HCT116 (cell line): ENCODE data around the gene GDPD5. TPM values are rescaled to one million over a fixed set of nuclear protein-coding genes. Genes with fewer than 3 reads are reported as not detected.

Experiments used
- ATAC-seq: fragments of 200-7000 bp; cut with Tn5 transposase; 2 replicates; pipeline ENCODE4 v1.9.1; 2020; ENCODE audit warnings: mild to moderate bottlenecking, moderate library complexity
- BruUV-seq: library from RNA; stranded (reverse); fragments of 400-500 nt; replicated peaks from 2 replicates; lab custom pipeline; 2021; lab: Mats Ljungman, UMichigan
- CTCF ChIA-PET: fragments of 300-600 bp; sonication (Branson Sonifier 250); formaldehyde crosslinking; loops from one replicate; lab custom pipeline; 2021; ENCODE audit warnings: antibody characterized with exemption; lab: Charles Lee
- POLR2A ChIA-PET: fragments of 300-600, 350-600 bp; sonication (Branson Sonifier 250); formaldehyde crosslinking; loops from one replicate; lab custom pipeline; 2021; ENCODE audit warnings: antibody characterized with exemption; lab: Charles Lee
- RAD21 ChIA-PET, 2 experiments: fragments of 300-600 bp; sonication (Branson Sonifier 250); formaldehyde crosslinking; loops; one replicate each; lab custom pipeline; 2023; ENCODE audit warnings: low total read pairs in 2 of 2; ENCODE audit not compliant: uncharacterized antibody in 2 of 2, unreplicated experiment in 2 of 2, low non-redundant PET in 1 of 2; lab: Charles Lee
- DNase-seq: peaks from one replicate; pipeline ENCODE4 v3.0.0-alpha.2; 2010; ENCODE audit warnings: low read depth, low spot score
- H2AFZ ChIP-seq: fragments of 200-600 bp; shearing (Covaris generic), sonication (generic); 2 replicates; pipeline ENCODE4 v1.6.1; 2017; ENCODE audit warnings: low read depth, mixed run types, mixed read lengths, antibody characterized with exemption, low read length; ENCODE audit not compliant: poor library complexity, severe bottlenecking
- H3K27ac ChIP-seq: 2 replicates; pipeline ENCODE4 v1.5.1; 2012; ENCODE audit warnings: low read depth, low read length
- H3K27me3 ChIP-seq: fragments of 200-600 bp; sonication (generic); 2 replicates; pipeline ENCODE4 v1.6.1; 2016; ENCODE audit warnings: mixed run types, low read length, mixed read lengths; ENCODE audit not compliant: insufficient read depth
- H3K36me3 ChIP-seq, 2 experiments: fragments of 200-500 bp in 1 of 2; fragments of 200-600 bp in 1 of 2; sonication (Bioruptor generic) in 1 of 2; sonication (generic) in 1 of 2; 2 replicates each; pipeline versions ENCODE4 v1.5.1 to v1.6.1; 2014 to 2016; ENCODE audit warnings: low read length in 2 of 2, inconsistent platforms in 1 of 2, mixed read lengths in 1 of 2, mixed run types in 1 of 2; ENCODE audit not compliant: insufficient read depth in 2 of 2, control insufficient read depth in 1 of 2
- H3K4me1 ChIP-seq, 2 experiments: fragments of 200-600 bp in 1 of 2; sonication (generic) in 1 of 2; 2 replicates each; pipeline versions ENCODE4 v1.5.1 to v1.6.1; 2012 to 2017; ENCODE audit warnings: low read length in 2 of 2, inconsistent platforms in 1 of 2, mild to moderate bottlenecking in 1 of 2, mixed read lengths in 1 of 2, mixed run types in 1 of 2, moderate library complexity in 1 of 2; ENCODE audit not compliant: insufficient read depth in 2 of 2, control insufficient read depth in 1 of 2
- H3K4me2 ChIP-seq: fragments of 200-600 bp; sonication (generic); 2 replicates; pipeline ENCODE4 v1.6.1; 2017; ENCODE audit warnings: mixed run types, low read length, mixed read lengths
- H3K4me3 ChIP-seq, 2 experiments: fragments of 200-600 bp in 1 of 2; sonication (generic) in 1 of 2; replicated peaks in 1 of 2; 2 replicates each; pipeline ENCODE4 v1.5.1; 2011 to 2016; ENCODE audit warnings: low read length in 2 of 2, control low read depth in 1 of 2, low read depth in 1 of 2, mild to moderate bottlenecking in 1 of 2, mixed read lengths in 1 of 2, mixed run types in 1 of 2
- H3K79me2 ChIP-seq: fragments of 200-600 bp; sonication (generic); 2 replicates; pipeline ENCODE4 v1.6.1; 2017; ENCODE audit warnings: mild to moderate bottlenecking, mixed run types, low read length, moderate library complexity, mixed read lengths; ENCODE audit not compliant: insufficient read depth
- H3K9ac ChIP-seq: fragments of 200-600 bp; sonication (generic); 2 replicates; pipeline ENCODE4 v1.6.1; 2016; ENCODE audit warnings: low read length, mixed read lengths
- H3K9me2 ChIP-seq: fragments of 200-600 bp; sonication (generic), shearing (Covaris generic); 2 replicates; pipeline ENCODE4 v1.6.1; 2017; ENCODE audit warnings: mixed run types, mild to moderate bottlenecking, moderate library complexity; ENCODE audit not compliant: insufficient read depth
- H3K9me3 ChIP-seq, 2 experiments: fragments of 200-500 bp in 1 of 2; fragments of 200-600 bp in 1 of 2; sonication (Bioruptor generic) in 1 of 2; sonication (generic) in 1 of 2; 2 replicates each; pipeline ENCODE4 v1.6.1; 2014 to 2017; ENCODE audit warnings: low read length in 2 of 2, mixed read lengths in 2 of 2, inconsistent platforms in 1 of 2, low read depth in 1 of 2, mild to moderate bottlenecking in 1 of 2, mixed run types in 1 of 2, moderate library complexity in 1 of 2; ENCODE audit not compliant: control insufficient read depth in 1 of 2, insufficient read depth in 1 of 2
- H4K20me1 ChIP-seq: fragments of 200-600 bp; sonication (generic), shearing (Covaris generic); 2 replicates; pipeline ENCODE4 v1.6.1; 2017; ENCODE audit warnings: mixed run types, mild to moderate bottlenecking, moderate library complexity; ENCODE audit not compliant: insufficient read depth
- ATF3 ChIP-seq: IDR thresholded peaks from 2 replicates; pipeline ENCODE4 v1.6.1; 2012
- CBX3 ChIP-seq: IDR thresholded peaks from 2 replicates; pipeline ENCODE4 v1.6.1; 2012; ENCODE audit warnings: low read depth
- CEBPB ChIP-seq: IDR thresholded peaks from 2 replicates; pipeline ENCODE4 v1.6.1; 2012; ENCODE audit warnings: low read depth
- EGR1 ChIP-seq: IDR thresholded peaks from 2 replicates; pipeline ENCODE4 v1.6.1; 2012; ENCODE audit warnings: low read depth
- EZH2 ChIP-seq: fragments of 200-600 bp; sonication (generic); IDR thresholded peaks from 2 replicates; pipeline ENCODE4 v1.6.1; 2017; ENCODE audit warnings: antibody characterized with exemption, mixed run types
- EZH2phosphoT487 ChIP-seq: fragments of 200-600 bp; IDR thresholded peaks from 2 replicates; pipeline ENCODE4 v1.6.1; 2018; ENCODE audit warnings: antibody characterized with exemption, borderline replicate concordance
- FOSL1 ChIP-seq: IDR thresholded peaks from 2 replicates; pipeline ENCODE4 v1.6.1; 2012; ENCODE audit warnings: low read depth
- JUND ChIP-seq: IDR thresholded peaks from 2 replicates; pipeline ENCODE4 v1.6.1; 2012
- POLR2A ChIP-seq: IDR thresholded peaks from 2 replicates; pipeline ENCODE4 v1.7.0; 2011; ENCODE audit warnings: borderline replicate concordance; ENCODE audit not compliant: insufficient read depth, insufficient read length; ENCODE audit errors: extremely low read depth
- POLR2AphosphoS5 ChIP-seq: IDR thresholded peaks from 2 replicates; pipeline ENCODE4 v1.6.1; 2011; ENCODE audit warnings: mild to moderate bottlenecking, low read depth, low read length, moderate library complexity
- RAD21 ChIP-seq: IDR thresholded peaks from 2 replicates; pipeline ENCODE4 v1.6.1; 2012; ENCODE audit warnings: low read depth, mild to moderate bottlenecking
- SP1 ChIP-seq: IDR thresholded peaks from 2 replicates; pipeline ENCODE4 v1.6.1; 2012; ENCODE audit warnings: low read depth
- SRF ChIP-seq: IDR thresholded peaks from 2 replicates; pipeline ENCODE4 v1.6.1; 2012; ENCODE audit warnings: low read depth
- TCF7L2 ChIP-seq: IDR thresholded peaks from 2 replicates; pipeline ENCODE4 v1.7.0; 2011; ENCODE audit warnings: borderline replicate concordance, inconsistent platforms; ENCODE audit not compliant: insufficient read depth, insufficient read length; ENCODE audit errors: extremely low read depth
- YY1 ChIP-seq: IDR thresholded peaks from 2 replicates; pipeline ENCODE4 v1.6.1; 2011; ENCODE audit warnings: low read length, low read depth, moderate library complexity, mild to moderate bottlenecking; ENCODE audit not compliant: insufficient replicate concordance; ENCODE audit errors: extremely low read depth
- ZFX ChIP-seq: fragments of 450-650 bp; IDR thresholded peaks from 2 replicates; pipeline ENCODE4 v1.6.1; 2017
- ZNF274 ChIP-seq: fragments of 200-500 bp; sonication (Bioruptor generic); IDR thresholded peaks from 2 replicates; pipeline ENCODE4 v1.6.1; 2014; ENCODE audit warnings: mild to moderate bottlenecking, low read depth, low read length, inconsistent platforms
- intact Hi-C: fragments of 100-400 bp; cut with micrococcal nuclease; formaldehyde crosslinking; loops from 2 replicates; pipeline ENCODE4 v1.10.0; 2022
- total RNA-seq: library from RNA; stranded (reverse); gene quantifications from one replicate; pipeline ENCODE4 v1.2.1, GENCODE V29; 2021; ENCODE audit not compliant: unreplicated experiment
- TF ChIP-seq, protein P1 (sequence below): IDR thresholded peaks from 2 replicates; pipeline ENCODE4 v1.6.1; 2012
- TF ChIP-seq, protein P2 (sequence below), 3 experiments: fragments of 200-600 bp in 1 of 3; sonication (generic) in 1 of 3; IDR thresholded peaks in 2 of 3; conservative IDR thresholded peaks in 1 of 3; 2 replicates each; pipeline ENCODE4 v1.5.1; 2012 to 2017; ENCODE audit warnings: low read depth in 2 of 3, low read length in 2 of 3, antibody characterized with exemption in 1 of 3, borderline replicate concordance in 1 of 3, control low read depth in 1 of 3, mild to moderate bottlenecking in 1 of 3, mixed read lengths in 1 of 3, mixed run types in 1 of 3, moderate library complexity in 1 of 3; ENCODE audit not compliant: insufficient read depth in 1 of 3
- TF ChIP-seq, protein P3 (sequence below): IDR thresholded peaks from 2 replicates; pipeline ENCODE4 v1.6.1; 2012; ENCODE audit warnings: low read depth

GDPD5 gene
- total RNA-seq, 1 experiment from 2014 or later: 27.5 TPM

GRCh38 chr11:75433443-75433842, 92.3 kb downstream of the GDPD5 start:
- BruUV-seq: no TSS peak
- H3K9me3 ChIP-seq: no peaks in the 10 kb centered on the region
- H3K4me3 ChIP-seq: no peak overlapping the region
- H3K9ac ChIP-seq: no peak overlapping the region
- no peak overlapping the region for H3K27ac ChIP-seq
- H3K36me3 ChIP-seq: no peaks in the 10 kb centered on the region
- no peaks in the 10 kb centered on the region for H3K9me2 ChIP-seq
- H4K20me1 ChIP-seq: no peaks in the 10 kb centered on the region
- TF ChIP-seq, protein P1, sequence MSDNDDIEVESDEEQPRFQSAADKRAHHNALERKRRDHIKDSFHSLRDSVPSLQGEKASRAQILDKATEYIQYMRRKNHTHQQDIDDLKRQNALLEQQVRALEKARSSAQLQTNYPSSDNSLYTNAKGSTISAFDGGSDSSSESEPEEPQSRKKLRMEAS: no peak
- no peak for TF ChIP-seq EZH2phosphoT487
- no peak for TF ChIP-seq CEBPB
- no peak for TF ChIP-seq JUND
- TF ChIP-seq POLR2AphosphoS5: no peak
- TF ChIP-seq CBX3: no peak
- TF ChIP-seq, protein P2, sequence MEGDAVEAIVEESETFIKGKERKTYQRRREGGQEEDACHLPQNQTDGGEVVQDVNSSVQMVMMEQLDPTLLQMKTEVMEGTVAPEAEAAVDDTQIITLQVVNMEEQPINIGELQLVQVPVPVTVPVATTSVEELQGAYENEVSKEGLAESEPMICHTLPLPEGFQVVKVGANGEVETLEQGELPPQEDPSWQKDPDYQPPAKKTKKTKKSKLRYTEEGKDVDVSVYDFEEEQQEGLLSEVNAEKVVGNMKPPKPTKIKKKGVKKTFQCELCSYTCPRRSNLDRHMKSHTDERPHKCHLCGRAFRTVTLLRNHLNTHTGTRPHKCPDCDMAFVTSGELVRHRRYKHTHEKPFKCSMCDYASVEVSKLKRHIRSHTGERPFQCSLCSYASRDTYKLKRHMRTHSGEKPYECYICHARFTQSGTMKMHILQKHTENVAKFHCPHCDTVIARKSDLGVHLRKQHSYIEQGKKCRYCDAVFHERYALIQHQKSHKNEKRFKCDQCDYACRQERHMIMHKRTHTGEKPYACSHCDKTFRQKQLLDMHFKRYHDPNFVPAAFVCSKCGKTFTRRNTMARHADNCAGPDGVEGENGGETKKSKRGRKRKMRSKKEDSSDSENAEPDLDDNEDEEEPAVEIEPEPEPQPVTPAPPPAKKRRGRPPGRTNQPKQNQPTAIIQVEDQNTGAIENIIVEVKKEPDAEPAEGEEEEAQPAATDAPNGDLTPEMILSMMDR (IDR thresholded peaks at IDR 0.05 in 2 of 3, conservative IDR thresholded peaks at IDR 0.05 in 1 of 3; ENCODE audit: borderline replicate concordance in 1 of 3, insufficient read depth in 1 of 3, low read depth in 2 of 3, low read length in 2 of 3): no peak
- no peak for TF ChIP-seq FOSL1
- no peak for TF ChIP-seq RAD21
- TF ChIP-seq ZNF274: no peak
- no peak for TF ChIP-seq ATF3
- no peak for TF ChIP-seq EGR1
- no peak for TF ChIP-seq ZFX
- no peak for TF ChIP-seq EZH2
- TF ChIP-seq TCF7L2: no peak
- no peak for TF ChIP-seq SP1
- TF ChIP-seq, protein P3, sequence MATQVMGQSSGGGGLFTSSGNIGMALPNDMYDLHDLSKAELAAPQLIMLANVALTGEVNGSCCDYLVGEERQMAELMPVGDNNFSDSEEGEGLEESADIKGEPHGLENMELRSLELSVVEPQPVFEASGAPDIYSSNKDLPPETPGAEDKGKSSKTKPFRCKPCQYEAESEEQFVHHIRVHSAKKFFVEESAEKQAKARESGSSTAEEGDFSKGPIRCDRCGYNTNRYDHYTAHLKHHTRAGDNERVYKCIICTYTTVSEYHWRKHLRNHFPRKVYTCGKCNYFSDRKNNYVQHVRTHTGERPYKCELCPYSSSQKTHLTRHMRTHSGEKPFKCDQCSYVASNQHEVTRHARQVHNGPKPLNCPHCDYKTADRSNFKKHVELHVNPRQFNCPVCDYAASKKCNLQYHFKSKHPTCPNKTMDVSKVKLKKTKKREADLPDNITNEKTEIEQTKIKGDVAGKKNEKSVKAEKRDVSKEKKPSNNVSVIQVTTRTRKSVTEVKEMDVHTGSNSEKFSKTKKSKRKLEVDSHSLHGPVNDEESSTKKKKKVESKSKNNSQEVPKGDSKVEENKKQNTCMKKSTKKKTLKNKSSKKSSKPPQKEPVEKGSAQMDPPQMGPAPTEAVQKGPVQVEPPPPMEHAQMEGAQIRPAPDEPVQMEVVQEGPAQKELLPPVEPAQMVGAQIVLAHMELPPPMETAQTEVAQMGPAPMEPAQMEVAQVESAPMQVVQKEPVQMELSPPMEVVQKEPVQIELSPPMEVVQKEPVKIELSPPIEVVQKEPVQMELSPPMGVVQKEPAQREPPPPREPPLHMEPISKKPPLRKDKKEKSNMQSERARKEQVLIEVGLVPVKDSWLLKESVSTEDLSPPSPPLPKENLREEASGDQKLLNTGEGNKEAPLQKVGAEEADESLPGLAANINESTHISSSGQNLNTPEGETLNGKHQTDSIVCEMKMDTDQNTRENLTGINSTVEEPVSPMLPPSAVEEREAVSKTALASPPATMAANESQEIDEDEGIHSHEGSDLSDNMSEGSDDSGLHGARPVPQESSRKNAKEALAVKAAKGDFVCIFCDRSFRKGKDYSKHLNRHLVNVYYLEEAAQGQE: no peak
- TF ChIP-seq SRF: no peak
- TF ChIP-seq YY1: no peak
- no peak for TF ChIP-seq POLR2A
- CTCF ChIA-PET: no interaction called here
- H3K4me2 ChIP-seq: no peak overlapping the region
- peaks cover 0 to 24% of the 10 kb centered on the region in 2 experiments; a peak in 2 of 4 replicates for H3K4me1 ChIP-seq
- H2AFZ ChIP-seq: no peak overlapping the region
- intact Hi-C loops: no loop called here
- RAD21 ChIA-PET: no interaction called here
- H3K27me3 ChIP-seq: no peaks in the 10 kb centered on the region
- H3K79me2 ChIP-seq: no peaks in the 10 kb centered on the region
- ATAC-seq: no peak
- DNase-seq: no peak
- POLR2A ChIA-PET: no interaction called here
